GM19395 (cell line): ENCODE data around the gene CASKIN1.

Source experiments
- ATAC-seq: cut with Tn5 transposase; IDR thresholded peaks from one replicate; pipeline ENCODE4 v1.9.1; 2021; ENCODE audit warnings: mild to moderate bottlenecking, moderate library complexity; ENCODE audit not compliant: unreplicated experiment

CASKIN1 gene

DNA sequence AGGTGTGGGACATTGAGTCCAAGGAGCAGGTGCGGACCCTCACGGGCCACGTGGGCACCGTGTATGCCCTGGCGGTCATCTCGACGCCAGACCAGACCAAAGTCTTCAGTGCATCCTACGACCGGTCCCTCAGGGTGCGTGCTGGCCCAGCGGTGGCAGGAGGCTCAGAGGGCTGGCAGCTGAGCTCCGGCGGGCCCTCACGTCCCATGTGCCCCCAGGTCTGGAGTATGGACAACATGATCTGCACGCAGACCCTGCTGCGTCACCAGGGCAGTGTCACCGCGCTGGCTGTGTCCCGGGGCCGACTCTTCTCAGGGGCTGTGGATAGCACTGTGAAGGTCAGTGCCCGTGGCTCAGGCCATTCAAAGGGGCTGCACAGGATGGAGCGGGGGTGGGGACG, 20.4 kb downstream of the CASKIN1 start:
- no peak for ATAC-seq

DNA sequence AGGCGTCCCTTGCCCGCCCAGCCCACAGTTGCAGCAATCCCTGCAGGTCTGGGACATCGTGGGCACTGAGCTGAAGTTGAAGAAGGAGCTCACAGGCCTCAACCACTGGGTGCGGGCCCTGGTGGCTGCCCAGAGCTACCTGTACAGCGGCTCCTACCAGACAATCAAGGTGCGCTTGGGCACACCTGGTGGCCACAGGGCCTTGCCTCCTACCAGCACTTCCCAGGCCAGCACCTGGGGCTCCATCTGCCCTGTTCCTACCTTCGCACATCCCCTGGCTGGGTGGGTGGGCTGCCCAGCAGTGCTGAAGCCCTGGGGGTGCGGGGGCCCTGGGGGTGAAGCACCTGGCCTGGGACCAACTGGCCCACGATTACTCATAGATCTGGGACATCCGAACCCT, 21.0 kb downstream of the CASKIN1 start:
- no peak for ATAC-seq

DNA sequence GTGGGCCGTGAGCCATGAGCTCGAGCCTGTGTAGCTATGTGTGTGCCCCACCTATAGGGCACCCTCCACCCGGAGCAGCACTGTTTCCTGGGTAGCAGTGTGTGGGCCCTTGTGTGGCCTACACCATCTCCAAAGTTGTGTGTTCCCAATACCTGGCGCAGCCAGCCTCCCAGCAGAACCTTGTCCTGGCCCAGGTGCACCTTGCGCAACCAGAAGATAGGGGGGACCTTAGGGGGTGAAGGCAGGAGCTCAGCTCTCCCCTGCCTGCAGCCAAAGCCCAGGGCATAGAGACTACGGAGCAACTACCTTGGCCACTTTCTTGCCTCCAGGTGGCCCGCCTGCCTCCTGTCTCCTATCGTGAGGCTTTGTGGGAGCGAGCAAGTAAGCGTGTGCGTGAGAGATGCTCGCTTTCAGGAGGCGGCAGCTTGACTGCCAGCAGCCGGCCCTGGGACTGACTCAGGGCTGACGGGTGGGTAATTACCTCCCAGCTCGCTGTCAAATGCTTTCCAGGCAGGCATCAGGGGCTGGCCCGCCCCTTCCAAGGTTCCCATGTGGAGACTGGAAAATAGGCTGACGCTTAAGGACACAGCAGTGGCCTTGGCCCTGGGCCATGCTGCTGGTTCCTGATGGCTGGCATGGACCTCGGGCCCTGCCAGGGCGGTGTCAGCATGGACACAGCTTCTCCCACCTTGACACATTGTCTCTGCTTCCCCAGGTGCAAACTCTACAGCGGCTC, 21.8 kb downstream of the CASKIN1 start:
- ATAC-seq: no peak

DNA sequence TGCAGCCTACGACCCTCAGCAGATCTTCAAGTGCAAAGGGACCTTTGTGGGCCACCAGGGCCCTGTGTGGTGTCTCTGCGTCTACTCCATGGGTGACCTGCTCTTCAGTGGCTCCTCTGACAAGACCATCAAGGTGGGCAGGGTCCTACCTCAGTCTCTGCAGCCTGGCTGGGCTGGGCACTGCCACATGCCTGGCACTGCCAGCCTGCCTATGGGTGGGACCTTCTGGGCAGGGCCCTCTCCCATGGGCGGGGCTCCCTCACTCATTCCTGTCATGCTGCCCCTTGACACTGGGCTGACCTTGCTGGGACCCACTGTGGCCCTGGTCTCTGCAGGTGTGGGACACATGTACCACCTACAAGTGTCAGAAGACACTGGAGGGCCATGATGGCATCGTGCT, 22.5 kb downstream of the CASKIN1 start:
- no peak for ATAC-seq

DNA sequence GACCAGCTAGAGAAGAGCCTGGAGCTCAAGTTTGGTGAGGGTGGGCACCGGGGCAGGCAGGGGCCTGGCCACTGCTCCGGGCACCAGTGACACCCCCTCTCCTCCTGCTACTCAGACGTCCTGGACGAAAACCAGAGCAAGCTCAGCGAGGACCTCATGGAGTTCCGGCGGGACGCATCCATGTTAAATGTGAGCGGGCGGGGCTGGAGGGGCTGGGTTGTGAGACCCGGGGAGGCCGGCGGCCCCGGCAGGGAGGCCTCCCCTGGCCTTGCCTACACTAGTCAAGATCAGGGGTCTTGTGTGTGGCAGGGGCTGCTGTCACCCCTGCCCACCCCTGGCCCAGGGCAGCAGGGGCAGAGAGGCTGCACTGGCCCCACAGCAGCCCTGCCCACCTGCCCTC, 23.0 kb downstream of the CASKIN1 start:
- ATAC-seq: no peak

DNA sequence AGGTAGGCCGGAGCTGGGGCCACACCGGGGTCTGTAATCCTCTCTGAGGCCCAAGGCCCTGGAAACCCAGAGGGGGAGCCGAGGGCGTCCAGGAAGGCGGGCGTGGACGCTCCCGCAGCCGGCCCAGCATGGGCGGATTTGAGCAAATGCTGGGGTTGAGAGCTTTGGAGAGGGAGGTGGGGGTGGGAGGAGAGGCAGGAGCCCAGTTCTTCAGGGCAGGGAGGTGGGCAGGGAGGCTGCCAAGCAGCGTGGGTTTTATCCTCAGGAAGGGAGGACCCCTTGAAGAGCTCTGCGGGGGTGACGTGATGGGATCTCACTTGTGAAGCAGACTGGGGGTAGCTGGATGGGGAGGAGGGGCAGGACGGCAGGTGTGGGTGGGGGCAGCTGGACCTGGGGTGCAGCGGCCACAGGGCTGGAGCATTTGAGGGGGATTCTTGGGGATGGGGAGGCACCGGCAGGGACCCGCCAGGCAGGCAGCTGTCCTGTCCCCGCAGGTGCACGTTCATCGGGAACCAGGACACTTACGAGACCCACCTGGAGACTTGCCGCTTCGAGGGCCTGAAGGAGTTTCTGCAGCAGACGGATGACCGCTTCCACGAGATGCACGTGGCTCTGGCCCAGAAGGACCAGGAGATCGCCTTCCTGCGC, 23.6 kb downstream of the CASKIN1 start:
- no peak for ATAC-seq

DNA sequence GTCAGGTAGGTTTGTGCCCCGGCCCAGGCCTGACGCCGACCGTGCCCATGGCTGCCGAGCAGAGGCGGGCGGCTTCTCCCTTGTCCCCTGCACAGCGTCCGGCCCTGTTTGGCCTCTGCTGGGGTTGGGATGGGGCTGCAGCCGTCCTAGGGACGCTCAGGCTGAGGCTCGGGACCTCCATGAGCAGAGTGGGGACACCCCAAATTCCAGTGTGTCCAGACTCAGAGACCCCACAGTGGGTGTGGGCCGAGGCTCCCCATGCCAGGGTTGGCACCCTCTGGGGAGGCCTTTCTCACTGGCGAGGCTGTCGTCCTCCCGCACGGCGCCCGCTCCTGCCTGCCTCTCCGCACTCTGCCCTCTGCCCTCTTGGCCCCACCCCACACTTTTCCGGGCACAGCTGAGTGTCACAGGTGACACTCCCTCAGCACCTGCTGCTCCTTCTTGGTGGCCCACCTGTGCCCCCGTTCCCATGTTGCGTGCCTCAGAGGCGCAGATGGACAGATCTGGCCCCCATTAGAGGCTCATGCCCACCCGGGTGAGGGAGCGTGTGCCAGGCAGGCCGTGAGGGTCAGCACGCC, 24.7 kb downstream of the CASKIN1 start:
- no peak for ATAC-seq

DNA sequence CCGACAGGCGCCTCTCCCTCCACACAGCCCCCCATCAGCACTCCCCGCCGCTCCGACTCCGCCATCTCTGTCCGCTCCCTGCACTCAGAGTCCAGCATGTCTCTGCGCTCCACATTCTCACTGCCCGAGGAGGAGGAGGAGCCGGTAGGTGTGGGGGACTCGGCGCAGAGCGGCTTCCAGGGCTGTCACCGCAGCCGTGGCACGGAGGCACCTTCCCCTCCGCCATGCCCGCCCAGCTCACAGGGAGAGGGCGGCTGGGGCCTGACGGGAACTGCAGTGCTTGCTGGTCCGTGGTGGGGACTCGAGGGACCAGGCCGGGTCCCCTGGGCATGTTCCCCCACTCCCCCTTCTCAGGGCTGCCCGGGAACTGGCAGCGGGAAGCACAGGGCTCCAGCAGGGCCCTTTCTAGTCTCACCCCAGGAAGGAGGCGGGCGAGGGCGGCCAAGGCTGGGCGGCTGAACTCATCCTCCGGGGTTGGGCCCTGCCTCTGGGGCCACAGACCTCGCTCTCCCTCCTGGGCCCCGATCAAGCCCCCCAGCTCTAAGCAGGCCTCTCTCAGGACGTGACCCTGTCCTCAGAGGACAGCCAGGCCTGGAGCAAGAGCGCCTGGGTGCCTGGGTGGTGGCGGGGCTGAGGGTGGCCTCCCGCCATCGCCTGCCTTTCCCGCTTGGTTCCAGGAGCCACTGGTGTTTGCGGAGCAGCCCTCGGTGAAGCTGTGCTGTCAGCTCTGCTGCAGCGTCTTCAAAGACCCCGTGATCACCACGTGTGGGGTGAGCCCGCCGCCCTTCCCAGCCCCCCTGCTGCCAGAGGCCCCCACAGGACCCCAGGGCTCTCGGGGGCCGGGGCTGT, 25.6 kb downstream of the CASKIN1 start:
- no peak for ATAC-seq

DNA sequence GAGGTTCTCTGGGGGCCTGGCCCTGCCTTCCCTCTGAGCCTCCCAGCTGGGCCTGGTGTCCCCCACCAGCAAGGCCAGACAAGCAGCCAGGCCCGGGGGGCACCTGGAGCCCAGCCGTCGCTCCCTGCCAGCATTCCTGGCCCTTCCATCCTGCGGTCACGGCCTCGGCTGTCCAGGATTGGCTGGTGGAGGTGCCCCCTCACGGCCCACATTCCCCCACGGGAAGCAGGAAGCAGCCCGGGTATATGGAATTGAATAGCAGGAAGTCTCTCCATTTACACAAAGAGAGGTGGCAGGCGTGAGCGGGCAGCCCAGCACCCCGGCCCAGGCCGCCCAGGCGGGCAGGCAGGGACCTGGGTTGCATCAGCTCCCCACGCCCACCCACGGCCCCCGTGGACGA, 26.3 kb downstream of the CASKIN1 start:
- ATAC-seq: no peak

DNA sequence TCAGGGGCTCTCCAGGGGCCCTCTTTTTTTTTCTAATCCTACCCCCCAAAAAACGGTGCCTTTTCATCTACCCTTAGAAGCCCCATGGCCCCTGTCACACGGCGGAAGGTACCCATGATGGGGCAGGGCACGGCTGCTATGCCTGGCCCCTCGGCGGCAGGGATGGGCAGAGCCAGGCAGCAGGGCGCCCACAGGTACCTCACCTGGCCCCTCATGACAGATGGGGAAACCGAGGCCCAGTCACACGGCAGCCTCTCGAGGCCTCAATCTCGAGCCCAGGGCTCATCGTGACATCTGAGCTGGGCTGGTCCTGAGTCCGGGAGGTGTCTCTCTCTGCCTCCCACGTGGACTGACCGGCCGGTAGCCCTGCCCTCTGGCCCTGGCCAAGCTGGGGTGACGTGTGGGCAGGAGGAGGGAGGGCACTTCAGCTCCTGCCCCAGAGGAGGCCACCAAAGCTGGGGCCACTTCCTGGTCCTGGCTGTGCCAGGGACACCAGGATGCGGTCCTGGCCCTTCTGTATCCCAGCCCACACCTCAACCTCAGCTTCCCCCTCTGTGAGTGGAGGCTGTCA, 29.3 kb downstream of the CASKIN1 start:
- ATAC-seq: no peak

DNA sequence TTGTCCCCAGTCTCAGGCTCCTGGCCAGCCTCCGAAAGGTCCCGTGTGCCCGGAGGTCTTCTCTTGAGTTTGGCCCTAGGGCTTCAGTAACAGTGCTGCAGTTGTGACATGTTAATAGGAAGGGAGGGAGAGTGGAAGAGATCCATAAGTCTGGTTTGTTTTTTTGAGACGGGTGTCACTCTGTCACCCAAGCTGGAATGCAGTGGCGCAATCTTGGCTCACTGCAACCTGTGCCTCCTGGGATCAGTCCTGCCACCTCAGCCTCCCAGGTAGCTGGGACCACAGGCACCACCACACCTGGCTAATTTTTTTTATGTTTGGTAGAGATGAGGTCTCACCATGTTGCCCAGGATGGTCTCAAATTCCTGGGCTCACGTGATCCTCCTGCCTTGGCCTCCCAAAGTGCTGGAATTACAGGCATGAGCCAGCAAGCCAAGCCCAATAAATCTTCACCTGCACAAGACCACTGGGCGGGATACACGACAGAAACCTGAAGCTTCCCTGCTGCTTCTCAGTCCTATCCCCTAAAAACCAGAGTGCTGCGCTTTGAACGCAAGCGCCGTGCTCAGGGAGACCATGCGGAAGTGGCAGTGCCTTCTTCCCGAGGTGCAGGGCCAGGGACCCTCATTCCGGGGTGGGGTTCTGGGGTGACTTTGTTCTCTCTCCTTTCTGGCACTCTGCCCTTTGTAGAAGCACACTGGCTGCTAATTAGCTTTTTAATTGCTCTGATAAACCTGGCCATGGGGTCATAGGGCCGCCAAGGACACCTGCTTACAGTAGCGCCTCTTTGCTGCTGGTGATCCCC, 29.9 kb downstream of the CASKIN1 start:
- ATAC-seq: no peak

DNA sequence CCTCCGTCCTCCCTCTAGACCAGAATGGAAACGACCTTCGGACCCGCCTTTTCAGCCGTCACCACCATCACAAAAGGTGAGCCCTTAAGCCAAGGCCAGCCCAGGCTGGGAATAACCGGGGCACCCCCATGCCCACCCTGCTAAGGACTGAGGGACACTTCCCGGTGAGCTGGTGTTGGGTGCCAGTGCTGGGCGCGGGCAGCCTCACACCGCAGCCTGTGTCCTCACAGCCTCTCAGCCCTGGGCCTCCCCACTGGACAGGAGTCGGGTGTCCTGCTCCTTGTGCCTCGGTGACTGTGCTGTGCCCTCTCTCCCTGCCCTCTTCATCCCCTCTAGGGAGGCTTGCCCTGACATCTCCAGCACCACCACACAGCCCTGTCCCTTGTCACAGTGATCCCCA, 30.5 kb downstream of the CASKIN1 start:
- no peak for ATAC-seq

DNA sequence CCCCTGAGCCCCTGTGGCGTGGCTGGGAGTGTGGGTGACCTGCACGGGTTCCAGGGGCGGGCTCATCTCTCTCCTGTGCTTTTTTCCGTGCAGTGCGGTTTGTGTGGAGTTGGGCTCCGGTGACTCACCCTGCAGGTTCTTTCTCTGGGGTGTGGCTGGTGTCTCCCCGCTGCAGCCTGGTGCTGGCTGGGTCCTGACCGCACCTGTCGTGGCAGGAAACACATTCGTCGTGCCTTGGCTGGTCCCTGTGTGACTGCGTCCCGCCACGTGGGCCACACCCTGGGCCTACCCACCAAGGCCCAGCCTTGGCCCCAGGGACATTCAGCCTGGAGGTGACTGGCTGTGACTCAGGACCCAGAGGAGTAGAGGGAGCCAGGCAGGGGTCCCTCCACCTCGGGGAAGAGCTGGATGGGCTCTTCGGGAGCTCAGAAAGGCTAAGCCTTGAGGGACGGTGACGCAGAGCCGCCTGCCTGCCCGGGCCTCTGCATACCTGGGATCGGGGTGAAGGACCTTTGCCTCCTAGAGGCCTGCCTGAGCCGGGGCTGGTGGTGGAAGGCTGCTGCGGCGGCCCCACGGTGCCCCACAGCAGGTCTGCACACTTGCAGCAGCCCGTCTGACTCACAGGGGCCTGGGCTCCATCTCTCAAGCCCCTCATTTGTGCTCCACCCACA, 33.1 kb downstream of the CASKIN1 start:
- ATAC-seq: no peak

DNA sequence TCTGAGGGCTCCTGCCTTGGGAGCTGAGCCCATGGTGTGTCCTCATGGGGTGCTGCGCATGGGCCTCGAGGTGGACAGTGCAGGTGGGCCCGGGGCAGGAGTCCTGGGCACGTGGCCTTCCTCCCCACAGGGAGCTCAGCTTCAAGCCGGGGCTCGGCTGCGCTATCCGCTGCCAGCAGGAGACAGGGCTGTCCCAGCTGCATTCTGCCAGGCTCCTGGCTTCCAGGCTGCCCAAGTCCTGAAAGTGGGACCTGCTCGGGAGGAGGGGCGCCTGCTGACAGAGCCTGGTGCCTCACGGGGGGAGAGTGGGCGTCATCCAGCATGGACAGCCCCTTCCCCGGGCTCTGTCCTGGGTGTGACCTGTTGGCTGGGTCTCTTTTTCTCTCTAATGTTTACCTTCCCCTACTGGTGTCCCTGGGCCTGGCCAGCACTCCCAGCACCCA, 33.7 kb downstream of the CASKIN1 start:
- no peak for ATAC-seq

DNA sequence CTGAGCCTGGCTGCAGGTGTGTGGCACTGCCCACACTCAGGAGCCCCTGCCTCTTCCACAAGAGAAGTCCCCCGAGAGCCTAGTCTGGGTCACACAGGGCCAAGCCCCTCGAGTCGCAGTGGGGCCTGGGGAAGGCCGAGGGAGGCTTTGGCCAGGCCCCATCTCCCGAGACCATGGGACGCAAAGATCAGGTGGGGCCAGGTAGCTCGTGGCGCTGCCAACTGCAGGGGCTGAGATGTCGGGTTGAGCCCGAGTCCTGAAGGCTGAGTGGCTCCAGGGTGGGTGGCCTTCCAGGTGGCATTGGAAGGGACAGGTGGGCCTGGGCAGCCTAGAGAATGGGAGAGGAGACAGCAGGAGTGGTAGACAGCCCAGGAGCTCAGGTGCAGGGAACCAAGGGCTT, 34.5 kb downstream of the CASKIN1 start:
- ATAC-seq: no peak

DNA sequence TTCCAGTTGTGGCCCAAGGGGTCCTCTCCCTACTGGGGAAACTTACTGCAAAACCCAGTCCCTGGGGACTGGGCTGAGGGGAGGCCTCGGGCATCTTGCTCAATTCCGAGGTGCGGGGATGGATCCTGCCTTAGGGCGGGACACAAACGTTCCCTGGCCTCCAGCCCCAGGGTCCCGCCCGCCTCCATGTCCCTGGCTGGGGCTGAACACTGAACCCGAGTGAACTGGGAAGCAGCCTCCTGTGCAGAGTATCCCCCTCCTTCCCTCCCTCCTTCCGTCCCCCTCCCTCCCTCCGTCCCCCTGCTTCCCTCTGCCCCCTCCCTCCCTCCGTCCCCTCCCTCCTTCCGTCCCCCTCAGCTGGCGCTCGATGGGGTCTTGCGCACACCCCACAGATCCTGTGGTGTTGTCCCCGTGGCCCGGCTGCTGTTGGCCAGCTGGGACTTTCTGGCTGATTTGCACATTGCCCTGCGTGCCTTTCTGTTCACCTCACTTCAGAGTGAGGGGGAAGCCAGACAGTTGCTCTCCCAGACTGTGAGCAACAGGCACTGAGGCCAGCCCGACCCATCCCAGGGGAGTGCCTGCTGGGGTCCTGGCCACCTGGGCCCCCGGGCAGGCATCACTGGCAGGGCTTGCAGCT, 35.4 kb downstream of the CASKIN1 start:
- ATAC-seq: no peak

DNA sequence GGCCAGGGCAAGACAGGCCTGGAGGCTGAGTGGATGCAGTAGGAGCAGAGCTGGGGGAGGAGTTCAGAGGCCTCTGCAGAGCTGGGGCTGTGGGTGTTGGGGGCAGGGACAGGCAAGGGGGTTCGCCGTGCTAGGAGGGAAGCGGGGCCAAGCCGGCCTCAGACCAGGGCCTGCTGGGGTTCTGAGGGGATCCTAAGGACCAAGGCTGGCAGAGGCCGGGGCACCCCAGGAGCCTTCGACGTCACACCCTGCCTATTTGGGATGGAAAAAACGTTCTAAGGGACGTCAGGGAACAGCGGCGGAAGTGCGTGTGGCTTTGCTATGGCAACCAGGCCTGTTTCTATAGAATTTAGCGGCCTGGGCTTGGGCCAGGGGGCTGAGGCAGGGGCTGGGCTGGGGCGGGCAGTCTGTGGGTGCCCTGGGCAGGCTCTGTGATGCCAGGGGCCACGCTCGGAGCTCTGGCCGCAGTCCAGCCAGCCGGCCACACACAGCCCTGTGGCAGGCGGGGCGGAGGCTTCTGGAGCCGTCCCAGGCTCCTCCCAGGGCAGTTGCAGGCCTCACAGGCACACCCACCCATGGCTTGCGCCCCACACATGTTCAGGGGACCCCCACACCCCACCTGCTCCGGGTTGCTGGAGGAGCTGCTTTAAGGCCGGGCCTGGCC, 37.1 kb downstream of the CASKIN1 start:
- ATAC-seq: no peak

DNA sequence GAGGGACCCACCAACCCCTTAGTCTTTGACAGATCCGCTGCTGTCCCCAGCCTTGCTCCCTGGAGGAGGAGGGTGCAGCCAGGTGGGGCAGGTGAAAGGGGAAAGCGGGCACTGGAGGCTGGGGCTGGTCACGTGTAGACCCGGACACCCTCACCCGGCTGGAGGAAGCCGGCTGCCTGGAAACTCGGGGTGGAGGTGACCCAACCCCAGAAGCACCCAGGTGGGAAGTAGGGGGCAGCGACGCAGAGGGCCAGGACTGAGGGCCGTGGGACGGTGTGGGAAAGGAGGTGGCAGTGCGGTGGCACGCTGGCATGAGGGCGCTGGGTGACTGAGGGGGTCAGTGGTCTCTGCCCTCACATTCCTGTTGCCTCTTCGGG, 38.2 kb downstream of the CASKIN1 start:
- ATAC-seq: no peak
